Measurements from ENCODE around the gene CMTM3. TPM values are rescaled to one million over a fixed set of nuclear protein-coding genes. Genes with fewer than 3 reads are reported as not detected.

CMTM3 gene, protein sequence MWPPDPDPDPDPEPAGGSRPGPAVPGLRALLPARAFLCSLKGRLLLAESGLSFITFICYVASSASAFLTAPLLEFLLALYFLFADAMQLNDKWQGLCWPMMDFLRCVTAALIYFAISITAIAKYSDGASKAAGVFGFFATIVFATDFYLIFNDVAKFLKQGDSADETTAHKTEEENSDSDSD
- total RNA-seq: 21.8 TPM

GRCh38 chr16:66604376-66605176, at the start of gene CMTM3:
Gene CMTM3 (plus strand): TSS chr16:66604704. CDS start chr16:66604806, 102 bp downstream.

DNA sequence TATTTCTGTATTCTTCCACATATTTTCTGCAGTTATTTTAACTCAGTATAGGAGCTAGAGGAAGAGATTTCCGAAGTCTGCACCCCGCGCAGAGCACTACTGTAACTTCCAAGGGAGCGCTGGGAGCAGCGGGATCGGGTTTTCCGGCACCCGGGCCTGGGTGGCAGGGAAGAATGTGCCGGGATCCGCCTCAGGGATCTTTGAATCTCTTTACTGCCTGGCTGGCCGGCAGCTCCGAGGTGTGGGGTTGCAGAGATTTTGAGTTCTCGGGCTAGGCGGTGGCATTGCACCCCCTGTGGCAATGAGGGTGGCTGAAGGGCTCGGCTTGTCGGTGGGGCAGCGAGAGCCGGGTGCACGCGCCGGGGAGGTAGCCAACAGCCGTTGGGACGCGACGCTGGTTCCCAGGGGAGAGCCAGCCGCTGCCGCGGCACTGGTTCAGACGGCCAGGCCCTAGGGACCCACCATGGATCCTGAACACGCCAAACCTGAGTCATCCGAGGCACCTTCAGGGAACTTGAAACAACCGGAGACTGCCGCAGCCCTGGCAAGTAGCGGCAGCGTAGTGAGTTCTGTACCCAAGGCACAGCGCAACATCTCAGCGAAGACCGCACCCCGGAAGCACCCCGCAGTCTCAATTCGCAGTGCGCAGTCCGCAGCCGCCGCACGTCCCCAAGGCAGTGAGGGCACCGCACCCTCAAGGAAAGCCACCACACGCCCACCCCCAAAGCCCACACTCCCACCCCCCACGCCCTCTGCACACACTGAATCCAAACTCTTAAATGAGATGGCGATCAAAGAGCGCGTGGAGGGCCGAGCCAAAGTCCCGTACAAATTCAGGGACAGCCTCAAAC, 38.2 kb upstream of the CMTM3 start, which contains the start of gene CMTM1:
CMTM1 (plus strand) TSS at position 389 of the 851 bp plus-strand sequence; CDS start at position 464, 75 bp downstream.

DNA sequence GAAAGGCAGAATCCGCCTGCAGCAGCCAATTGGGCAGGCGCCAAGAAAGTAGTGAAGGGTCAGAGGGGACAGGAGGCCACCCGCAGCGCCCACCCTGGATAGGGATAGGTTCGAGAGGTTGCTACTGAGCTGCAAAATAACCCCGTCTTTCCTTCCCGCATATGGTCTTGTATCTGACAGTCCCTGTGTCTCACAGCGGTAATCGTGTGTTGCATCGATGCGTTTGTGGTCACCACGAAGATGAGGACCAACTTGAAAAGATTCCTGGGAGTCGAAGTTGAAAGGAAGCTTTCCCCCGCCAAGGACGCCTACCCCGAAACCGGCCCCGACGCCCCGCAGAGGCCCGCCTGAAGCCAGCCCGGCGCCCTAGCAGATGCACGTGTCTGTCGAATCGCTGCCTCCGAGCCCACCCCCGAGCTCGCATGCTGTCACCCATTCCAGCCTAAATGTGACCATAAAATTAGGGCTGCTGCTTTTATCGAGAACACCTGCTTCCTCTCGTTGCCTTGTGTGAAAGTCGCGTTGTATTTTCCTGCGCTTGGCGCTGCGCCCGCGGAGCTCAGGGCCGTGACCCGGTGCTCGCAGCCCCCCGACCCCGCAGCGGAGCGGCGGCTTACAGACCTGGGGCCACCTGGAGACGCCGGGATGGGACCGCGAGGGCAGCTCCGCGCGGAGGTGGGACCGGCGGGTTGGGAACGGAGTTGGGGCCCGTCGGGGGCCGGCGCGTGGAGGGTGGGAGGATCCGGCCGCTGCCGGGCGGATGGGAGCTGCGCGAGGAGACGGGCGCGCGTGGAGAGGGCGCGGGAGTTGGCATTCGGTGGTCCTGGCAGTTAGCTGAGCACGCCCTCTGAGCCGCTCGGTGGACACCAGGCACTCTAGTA, 25.6 kb upstream of the CMTM3 start, which contains the start of gene CMTM2:
CMTM2 (plus strand) TSS at position 813 of the 881 bp plus-strand sequence. CDS start 145 bp downstream, outside the sequence.

Other genes with a start within 250 kb of the CMTM3 start
- 41.5 TPM for gene CDH5, start 238.0 kb upstream of the CMTM3 start, total RNA-seq
- gene BEAN1, start 177.4 kb upstream of the CMTM3 start, total RNA-seq: 5.9 TPM
- gene TK2, start 54.6 kb upstream of the CMTM3 start, total RNA-seq: 30.0 TPM
- gene CKLF, start 52.1 kb upstream of the CMTM3 start, total RNA-seq: 38.8 TPM
- 4.3 TPM for gene CMTM1, start 38.3 kb upstream of the CMTM3 start, total RNA-seq
- gene CMTM2, start 25.2 kb upstream of the CMTM3 start, total RNA-seq: not detected
- 43.5 TPM for gene CMTM4, start 92.0 kb downstream of the CMTM3 start, total RNA-seq
- 226 TPM for gene DYNC1LI2, start 146.9 kb downstream of the CMTM3 start, total RNA-seq
- gene TERB1, start 196.9 kb downstream of the CMTM3 start, total RNA-seq: not detected
- gene NAE1, start 226.3 kb downstream of the CMTM3 start, total RNA-seq: 90.3 TPM
- not detected for gene CA7, start 239.7 kb downstream of the CMTM3 start, total RNA-seq

Measured in camera-type eye (tissue), 1 donor.